ENCODE data around the gene NTN5.
"Not testable (repeated sequence)": the region's sequence is repeated elsewhere in the genome, so short reads cannot be mapped to it uniquely, and the experiment has no call there.

DNA sequence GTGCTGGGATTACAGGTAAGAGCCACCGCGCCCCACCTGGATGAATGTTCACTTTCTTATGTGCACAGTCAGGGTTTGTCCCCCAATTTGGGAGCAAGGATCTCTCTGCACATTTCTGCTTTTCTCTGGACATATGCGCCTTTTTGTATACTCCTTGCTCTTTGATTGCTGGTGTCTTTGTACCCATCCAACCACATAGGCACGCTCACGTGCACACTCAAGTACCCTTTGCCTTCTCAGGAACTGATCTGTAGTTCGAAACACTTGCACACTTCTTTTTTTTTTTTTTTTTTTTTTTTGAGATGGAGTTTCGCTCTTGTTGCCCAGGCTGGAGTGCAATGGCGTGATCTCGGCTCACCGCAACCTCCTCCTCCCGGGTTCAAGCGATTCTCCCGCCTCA, 45.3 kb upstream of the NTN5 start:
- TF ChIP-seq, protein P1, sequence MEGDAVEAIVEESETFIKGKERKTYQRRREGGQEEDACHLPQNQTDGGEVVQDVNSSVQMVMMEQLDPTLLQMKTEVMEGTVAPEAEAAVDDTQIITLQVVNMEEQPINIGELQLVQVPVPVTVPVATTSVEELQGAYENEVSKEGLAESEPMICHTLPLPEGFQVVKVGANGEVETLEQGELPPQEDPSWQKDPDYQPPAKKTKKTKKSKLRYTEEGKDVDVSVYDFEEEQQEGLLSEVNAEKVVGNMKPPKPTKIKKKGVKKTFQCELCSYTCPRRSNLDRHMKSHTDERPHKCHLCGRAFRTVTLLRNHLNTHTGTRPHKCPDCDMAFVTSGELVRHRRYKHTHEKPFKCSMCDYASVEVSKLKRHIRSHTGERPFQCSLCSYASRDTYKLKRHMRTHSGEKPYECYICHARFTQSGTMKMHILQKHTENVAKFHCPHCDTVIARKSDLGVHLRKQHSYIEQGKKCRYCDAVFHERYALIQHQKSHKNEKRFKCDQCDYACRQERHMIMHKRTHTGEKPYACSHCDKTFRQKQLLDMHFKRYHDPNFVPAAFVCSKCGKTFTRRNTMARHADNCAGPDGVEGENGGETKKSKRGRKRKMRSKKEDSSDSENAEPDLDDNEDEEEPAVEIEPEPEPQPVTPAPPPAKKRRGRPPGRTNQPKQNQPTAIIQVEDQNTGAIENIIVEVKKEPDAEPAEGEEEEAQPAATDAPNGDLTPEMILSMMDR (conservative IDR thresholded peaks at IDR 0.05; ENCODE audit: low read length), result not testable (repeated sequence)
- TF ChIP-seq EZH2phosphoT487 (IDR thresholded peaks at IDR 0.05; ENCODE audit: borderline replicate concordance, low read depth, low read length), result not testable (repeated sequence)
